HL-60 (cell line): ENCODE measurements around the gene RUNX1.
A peak's percentile ranks its signal among the peaks of the same experiment; 100 is the strongest.
"Not testable (repeated sequence)": the region's sequence is repeated elsewhere in the genome, so short reads cannot be mapped to it uniquely, and the experiment has no call there.

Experiments
- DNase-seq, 2 experiments: peaks; one replicate each; pipeline ENCODE4 v3.0.0-alpha.2; 2010 to 2020; ENCODE audit warnings: low read depth in 1 of 2, low spot score in 1 of 2
- H3K27ac ChIP-seq: fragments of 250-450 bp; sonication (Bioruptor Pico); replicated peaks from 2 replicates; pipeline ENCODE4 v1.5.1; 2020; ENCODE audit warnings: mild to moderate bottlenecking, moderate library complexity
- H3K27me3 ChIP-seq: fragments of 250-450 bp; sonication (Bioruptor Pico); 2 replicates; pipeline ENCODE4 v1.5.1; 2021; ENCODE audit warnings: mild to moderate bottlenecking, moderate library complexity; ENCODE audit not compliant: insufficient read depth, poor library complexity, severe bottlenecking
- H3K4me3 ChIP-seq: replicated peaks from 2 replicates; pipeline ENCODE4 v1.5.1; 2011; ENCODE audit warnings: mild to moderate bottlenecking, control low read depth, low read length; ENCODE audit not compliant: insufficient read depth
- GABPA ChIP-seq: IDR thresholded peaks from 2 replicates; pipeline ENCODE4 v1.6.1; 2012; ENCODE audit warnings: low read depth
- POLR2AphosphoS5 ChIP-seq: IDR thresholded peaks from 2 replicates; pipeline ENCODE4 v1.6.1; 2012; ENCODE audit warnings: low read depth
- REST ChIP-seq: IDR thresholded peaks from 2 replicates; pipeline ENCODE4 v1.6.1; 2012; ENCODE audit warnings: low read depth; ENCODE audit not compliant: insufficient replicate concordance
- SPI1 ChIP-seq: IDR thresholded peaks from 2 replicates; pipeline ENCODE4 v1.6.1; 2012; ENCODE audit warnings: low read depth, mild to moderate bottlenecking, borderline replicate concordance
- TF ChIP-seq, protein P1 (sequence below): IDR thresholded peaks from one replicate; pipeline ENCODE4 v1.5.1; 2011; ENCODE audit warnings: low read length, control low read depth, inconsistent platforms; ENCODE audit not compliant: insufficient read depth

Gene RUNX1

DNA sequence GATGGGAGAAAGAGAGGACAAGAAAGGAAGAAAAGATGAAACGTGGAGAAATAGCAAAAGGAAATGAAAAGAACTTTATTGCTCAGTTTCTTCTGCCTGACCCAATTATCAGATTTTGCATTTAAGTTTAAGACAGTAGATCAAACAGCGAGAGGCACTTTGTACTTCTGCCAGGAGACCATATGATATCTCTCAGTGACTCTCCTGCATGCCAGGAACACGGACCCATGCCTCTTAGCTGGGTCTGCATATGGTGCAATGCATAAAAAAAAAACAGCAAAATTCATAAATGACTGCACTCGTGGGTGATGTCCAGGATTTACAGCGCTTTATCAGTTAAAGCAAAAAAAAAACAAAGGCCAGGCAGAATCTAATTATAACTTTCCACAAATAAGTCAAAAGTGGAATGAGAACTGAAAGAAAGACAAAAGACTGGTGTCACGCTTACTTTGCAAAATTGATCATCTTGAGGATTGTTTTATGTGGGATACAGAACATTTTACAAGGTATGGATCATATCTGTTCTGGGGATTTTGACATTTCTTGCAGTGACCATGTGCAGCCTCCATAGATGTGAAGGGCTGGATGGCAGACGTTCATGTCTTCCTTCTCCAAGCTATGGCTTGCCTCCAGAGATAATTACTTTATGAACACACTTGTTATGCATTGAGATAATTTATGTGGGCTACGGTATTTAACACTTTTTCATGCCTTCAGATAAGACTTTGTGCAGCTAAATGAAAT is 79.5 kb downstream of the RUNX1 start:
- no peak for DNase-seq

DNA sequence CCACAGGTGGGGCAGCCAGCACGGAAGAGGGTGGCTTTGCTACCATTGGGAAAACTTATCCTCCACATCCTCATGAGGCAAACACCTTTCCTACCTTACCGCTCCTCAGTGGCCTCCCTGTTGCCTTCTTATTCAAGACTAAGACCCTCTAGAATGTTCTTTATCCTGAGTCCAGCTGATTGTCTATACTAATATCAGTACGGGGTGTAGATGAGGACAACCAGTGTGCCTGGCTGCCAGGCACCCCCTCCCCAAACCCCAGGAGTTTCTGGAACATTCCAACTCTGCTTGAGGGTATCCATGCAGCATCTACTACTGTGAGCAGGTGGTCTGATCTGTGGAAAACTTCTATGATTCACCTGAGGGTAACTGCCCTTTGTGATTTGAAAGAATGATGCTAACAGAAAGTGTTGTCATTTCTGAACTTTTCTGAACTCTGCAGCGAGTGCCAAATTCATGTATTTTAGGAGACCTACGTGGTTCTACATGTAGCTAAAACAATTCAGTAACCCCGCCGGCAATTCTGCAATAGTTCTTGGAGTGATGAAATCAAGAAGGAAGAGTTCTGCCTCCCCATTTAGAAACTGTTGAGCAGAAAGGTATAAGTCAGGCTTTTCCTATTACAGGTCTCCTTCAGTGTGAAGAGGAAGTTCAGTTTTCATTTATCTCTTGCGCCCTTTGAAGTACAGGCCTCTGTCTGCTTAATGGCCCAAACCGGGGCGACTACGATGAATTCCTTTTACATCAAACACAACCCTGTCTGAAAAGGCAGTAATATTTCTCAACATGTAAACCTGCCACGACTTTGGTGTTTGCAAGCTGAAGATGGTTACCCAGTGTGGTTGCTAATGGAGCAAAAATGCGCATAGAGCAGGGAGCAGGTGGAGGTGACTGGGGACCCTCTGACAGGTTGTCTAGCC is 80.4 kb downstream of the RUNX1 start:
- no peak overlapping the region for H3K4me3 ChIP-seq

More for the DNA sequence above, 79.5 kb downstream of the RUNX1 start:
- Histone ChIP-seq H3K4me3 (no peak overlapping the region), H3K27ac (peak overlapping the region; percentile 57), H3K27me3 (no peaks in the 10 kb centered on the region)
- TF ChIP-seq, protein P1, sequence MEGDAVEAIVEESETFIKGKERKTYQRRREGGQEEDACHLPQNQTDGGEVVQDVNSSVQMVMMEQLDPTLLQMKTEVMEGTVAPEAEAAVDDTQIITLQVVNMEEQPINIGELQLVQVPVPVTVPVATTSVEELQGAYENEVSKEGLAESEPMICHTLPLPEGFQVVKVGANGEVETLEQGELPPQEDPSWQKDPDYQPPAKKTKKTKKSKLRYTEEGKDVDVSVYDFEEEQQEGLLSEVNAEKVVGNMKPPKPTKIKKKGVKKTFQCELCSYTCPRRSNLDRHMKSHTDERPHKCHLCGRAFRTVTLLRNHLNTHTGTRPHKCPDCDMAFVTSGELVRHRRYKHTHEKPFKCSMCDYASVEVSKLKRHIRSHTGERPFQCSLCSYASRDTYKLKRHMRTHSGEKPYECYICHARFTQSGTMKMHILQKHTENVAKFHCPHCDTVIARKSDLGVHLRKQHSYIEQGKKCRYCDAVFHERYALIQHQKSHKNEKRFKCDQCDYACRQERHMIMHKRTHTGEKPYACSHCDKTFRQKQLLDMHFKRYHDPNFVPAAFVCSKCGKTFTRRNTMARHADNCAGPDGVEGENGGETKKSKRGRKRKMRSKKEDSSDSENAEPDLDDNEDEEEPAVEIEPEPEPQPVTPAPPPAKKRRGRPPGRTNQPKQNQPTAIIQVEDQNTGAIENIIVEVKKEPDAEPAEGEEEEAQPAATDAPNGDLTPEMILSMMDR, result no peak

GRCh38 chr21:34967509-34968289 is 81.4 kb downstream of the RUNX1 start:
- Histone ChIP-seq H3K27me3 (no peaks in the 10 kb centered on the region), H3K27ac (peak overlapping the region; percentile 57), H3K4me3 (no peak overlapping the region)
- TF ChIP-seq REST (no peak), POLR2AphosphoS5 (no peak), SPI1 (no peak), GABPA (no peak)
- TF ChIP-seq, protein P1, result no peak
- DNase-seq, result peak in 1 of 2 experiments; percentile 44

More for the DNA sequence above, 80.4 kb downstream of the RUNX1 start:
- H3K27ac ChIP-seq, result peak overlapping the region; percentile 57
- peak; percentile 67 to 89 for DNase-seq
- no peaks in the 10 kb centered on the region for H3K27me3 ChIP-seq
- TF ChIP-seq REST (no peak), SPI1 (peak; percentile 40; the same call in 1 of the 2 replicates)

GRCh38 chr21:34966881-34967280 is 82.2 kb downstream of the RUNX1 start:
- H3K27ac ChIP-seq, DNase-seq, H3K4me3 ChIP-seq, H3K27me3 ChIP-seq: not testable (repeated sequence)
